Stimulated activated naive CD8-positive, alpha-beta T cell treated with anti-CD3 and anti-CD28 coated beads, Interleukin-15, Interleukin-2, amounts not matched to agents 100 ng/mL and 50 ng/mL, for 24 hours (primary cell): ENCODE data around the gene BET1L.

Experiments
- H3K27ac Mint-ChIP-seq: one replicate; pipeline ENCODE4 v1.8.0; 2021; ENCODE audit warnings: mild to moderate bottlenecking, mixed read lengths
- H3K27me3 Mint-ChIP-seq: one replicate; pipeline ENCODE4 v1.8.0; 2021; ENCODE audit warnings: mixed read lengths
- H3K36me3 Mint-ChIP-seq: one replicate; pipeline ENCODE4 v1.8.0; 2021; ENCODE audit warnings: low read depth, mixed read lengths
- H3K4me1 Mint-ChIP-seq: one replicate; pipeline ENCODE4 v1.8.0; 2021; ENCODE audit warnings: low read depth, mixed read lengths
- H3K4me3 Mint-ChIP-seq: one replicate; pipeline ENCODE4 v1.8.0; 2021; ENCODE audit warnings: mild to moderate bottlenecking, mixed read lengths
- H3K9me3 Mint-ChIP-seq: one replicate; pipeline ENCODE4 v1.8.0; 2021; ENCODE audit warnings: mixed read lengths

BET1L gene

DNA sequence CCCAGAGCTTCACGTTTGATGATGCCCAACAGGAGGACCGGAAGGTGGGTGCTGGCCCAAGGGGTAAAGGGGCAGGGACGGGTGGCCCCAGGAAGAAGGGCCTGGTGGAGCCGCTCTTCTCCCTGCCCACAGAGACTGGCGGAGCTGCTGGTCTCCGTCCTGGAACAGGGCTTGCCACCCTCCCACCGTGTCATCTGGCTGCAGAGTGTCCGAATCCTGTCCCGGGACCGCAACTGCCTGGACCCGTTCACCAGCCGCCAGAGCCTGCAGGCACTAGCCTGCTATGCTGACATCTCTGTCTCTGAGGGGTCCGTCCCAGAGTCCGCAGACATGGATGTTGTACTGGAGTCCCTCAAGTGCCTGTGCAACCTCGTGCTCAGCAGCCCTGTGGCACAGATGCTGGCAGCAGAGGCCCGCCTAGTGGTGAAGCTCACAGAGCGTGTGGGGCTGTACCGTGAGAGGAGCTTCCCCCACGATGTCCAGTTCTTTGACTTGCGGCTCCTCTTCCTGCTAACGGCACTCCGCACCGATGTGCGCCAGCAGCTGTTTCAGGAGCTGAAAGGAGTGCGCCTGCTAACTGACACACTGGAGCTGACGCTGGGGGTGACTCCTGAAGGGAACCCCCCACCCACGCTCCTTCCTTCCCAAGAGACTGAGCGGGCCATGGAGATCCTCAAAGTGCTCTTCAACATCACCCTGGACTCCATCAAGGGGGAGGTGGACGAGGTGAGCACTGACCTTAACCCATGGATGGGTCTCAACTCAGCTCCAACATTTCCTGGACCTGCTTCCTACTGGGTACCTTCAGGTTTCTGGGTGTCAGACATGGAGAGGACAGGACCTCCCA lies 2.3 kb upstream of the BET1L start:
- Mint-ChIP-seq H3K4me3 (peak overlapping the region; percentile 99), H3K9me3 (no peaks in the 10 kb centered on the region), H3K4me1 (peaks cover 43% of the 10 kb centered on the region), H3K36me3 (peaks cover 43% of the 10 kb centered on the region), H3K27ac (peak overlapping the region; percentile 97), H3K27me3 (no peaks in the 10 kb centered on the region)

DNA sequence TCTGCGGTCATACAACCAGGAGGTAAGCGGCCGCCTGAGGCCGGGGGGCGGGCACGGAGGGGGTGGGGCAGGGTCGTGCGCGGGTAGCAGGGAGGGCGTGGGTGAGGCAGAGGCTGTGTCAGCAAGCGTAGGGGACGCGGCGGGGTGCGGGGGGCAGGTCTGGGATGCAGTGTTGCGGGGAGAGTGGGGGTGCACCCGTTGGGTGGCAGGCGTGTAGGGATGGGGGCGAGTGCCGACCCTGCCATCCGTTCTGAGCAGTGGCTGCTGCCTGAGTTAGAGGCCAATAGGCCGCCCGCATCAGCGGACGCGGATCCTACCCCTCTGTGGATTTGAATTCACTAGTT lies 1.7 kb upstream of the BET1L start:
- peak overlapping the region; percentile 97 for H3K27ac Mint-ChIP-seq
- peaks cover 45% of the 10 kb centered on the region for H3K36me3 Mint-ChIP-seq
- H3K4me3 Mint-ChIP-seq, result peak overlapping the region; percentile 99
- no peaks in the 10 kb centered on the region for H3K9me3 Mint-ChIP-seq
- H3K4me1 Mint-ChIP-seq, result peaks cover 49% of the 10 kb centered on the region
- no peaks in the 10 kb centered on the region for H3K27me3 Mint-ChIP-seq

GRCh38 chr11:208181-208916 lies 1.1 kb upstream of the BET1L start:
- Mint-ChIP-seq H3K9me3 (no peaks in the 10 kb centered on the region), H3K4me3 (peak overlapping the region; percentile 99), H3K27me3 (no peaks in the 10 kb centered on the region), H3K4me1 (peaks cover 55% of the 10 kb centered on the region), H3K27ac (peak overlapping the region; percentile 97), H3K36me3 (peaks cover 47% of the 10 kb centered on the region)

- peak overlapping the region; percentile 99 for H3K4me3 Mint-ChIP-seq
- H3K4me1 Mint-ChIP-seq, result peaks cover 60% of the 10 kb centered on the region
- no peaks in the 10 kb centered on the region for H3K9me3 Mint-ChIP-seq
- peak overlapping the region; percentile 97 for H3K27ac Mint-ChIP-seq
- H3K27me3 Mint-ChIP-seq, result no peaks in the 10 kb centered on the region
- peaks cover 48% of the 10 kb centered on the region for H3K36me3 Mint-ChIP-seq
These were observed 623 bp upstream of the BET1L start for GRCh38 chr11:207863-208180.

- Mint-ChIP-seq H3K4me3 (peak overlapping the region; percentile 99), H3K27ac (peak overlapping the region; percentile 97), H3K9me3 (no peaks in the 10 kb centered on the region), H3K36me3 (peaks cover 50% of the 10 kb centered on the region), H3K4me1 (peaks cover 72% of the 10 kb centered on the region), H3K27me3 (no peaks in the 10 kb centered on the region)
These were observed 532 bp downstream of the BET1L start for GRCh38 chr11:206526-207207.

DNA sequence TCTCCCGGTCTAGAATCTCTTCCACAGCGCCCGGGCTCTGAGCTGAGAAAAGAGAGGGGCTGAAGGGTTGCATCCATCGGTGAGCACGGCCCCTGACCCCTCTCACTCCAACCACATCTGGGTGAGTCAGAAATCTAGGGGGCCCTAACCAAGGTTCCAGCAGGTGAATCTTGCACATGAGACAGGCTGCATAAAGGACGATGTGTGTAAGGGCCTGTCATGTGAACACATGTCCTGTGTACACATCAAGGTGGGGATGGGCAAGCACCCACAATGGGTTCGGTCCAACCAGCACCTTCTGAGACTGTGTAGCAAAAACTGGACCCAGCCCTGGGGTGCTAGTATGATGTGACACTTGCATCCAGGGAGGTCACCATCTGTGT lies 1.2 kb downstream of the BET1L start:
- Mint-ChIP-seq H3K27me3 (no peaks in the 10 kb centered on the region), H3K36me3 (peaks cover 46% of the 10 kb centered on the region), H3K27ac (peak overlapping the region; percentile 97), H3K9me3 (no peaks in the 10 kb centered on the region), H3K4me1 (peaks cover 72% of the 10 kb centered on the region), H3K4me3 (peak overlapping the region; percentile 99)

DNA sequence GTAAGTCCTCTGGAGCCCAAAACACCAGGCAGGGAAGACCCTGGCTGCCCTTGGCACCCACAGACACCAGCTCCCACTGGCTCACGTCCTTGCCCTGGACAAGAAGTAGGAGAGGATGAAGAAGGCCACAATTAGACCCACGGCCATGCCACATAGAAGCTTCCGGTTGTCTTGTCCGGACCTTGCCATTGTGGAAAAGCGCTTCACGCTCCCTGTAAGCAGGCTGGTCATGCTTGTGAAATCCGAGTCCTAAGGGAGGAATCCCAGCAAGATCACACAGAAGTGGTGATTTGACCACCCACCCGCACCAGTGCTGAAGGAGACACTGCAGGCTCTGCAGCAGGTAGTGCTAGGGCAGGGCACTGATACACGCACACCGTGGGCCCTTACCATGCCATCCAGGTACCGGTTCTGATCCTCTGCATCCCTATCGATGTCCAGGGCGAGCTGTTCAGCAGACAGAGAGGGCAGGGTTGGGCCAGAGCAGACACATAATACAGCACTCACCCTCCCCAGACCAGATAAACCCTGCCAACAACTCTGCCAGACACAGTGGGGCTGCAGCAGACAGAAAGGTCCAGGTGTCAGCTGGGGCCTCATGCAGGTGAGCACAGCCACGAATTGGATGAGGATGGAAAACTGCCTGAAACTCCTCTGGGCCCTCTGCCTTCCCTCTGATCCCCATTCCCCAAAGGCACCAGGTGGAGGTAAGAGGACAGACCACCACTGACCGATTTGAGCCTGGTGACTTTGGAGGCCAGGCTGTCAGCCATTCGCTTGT lies 1.8 kb downstream of the BET1L start:
- Mint-ChIP-seq H3K36me3 (peaks cover 48% of the 10 kb centered on the region), H3K9me3 (no peaks in the 10 kb centered on the region), H3K27ac (peak overlapping the region; percentile 97), H3K4me3 (peak overlapping the region; percentile 99), H3K27me3 (no peaks in the 10 kb centered on the region), H3K4me1 (peaks cover 70% of the 10 kb centered on the region)

- Mint-ChIP-seq H3K36me3 (peaks cover 48% of the 10 kb centered on the region), H3K27ac (peak overlapping the region; percentile 67), H3K4me1 (peaks cover 63% of the 10 kb centered on the region), H3K9me3 (no peaks in the 10 kb centered on the region), H3K4me3 (peak overlapping the region; percentile 23), H3K27me3 (no peaks in the 10 kb centered on the region)
These were observed 2.6 kb downstream of the BET1L start for GRCh38 chr11:204587-205109.

GRCh38 chr11:203945-204586 lies 3.1 kb downstream of the BET1L start:
- Mint-ChIP-seq H3K27ac (peak overlapping the region; percentile 67), H3K27me3 (no peaks in the 10 kb centered on the region), H3K36me3 (peaks cover 48% of the 10 kb centered on the region), H3K9me3 (no peaks in the 10 kb centered on the region), H3K4me1 (peaks cover 57% of the 10 kb centered on the region), H3K4me3 (peak overlapping the region; percentile 23)

- no peaks in the 10 kb centered on the region for H3K27me3 Mint-ChIP-seq
- H3K9me3 Mint-ChIP-seq, result no peaks in the 10 kb centered on the region
- peaks cover 57% of the 10 kb centered on the region for H3K4me1 Mint-ChIP-seq
- peak overlapping the region; percentile 92 for H3K27ac Mint-ChIP-seq
- H3K4me3 Mint-ChIP-seq, result peak overlapping the region; percentile 55
- H3K36me3 Mint-ChIP-seq, result peaks cover 48% of the 10 kb centered on the region
These were observed 3.9 kb downstream of the BET1L start for GRCh38 chr11:203056-203944.

- Mint-ChIP-seq H3K27me3 (no peaks in the 10 kb centered on the region), H3K4me1 (peaks cover 57% of the 10 kb centered on the region), H3K9me3 (no peaks in the 10 kb centered on the region), H3K36me3 (peaks cover 48% of the 10 kb centered on the region), H3K27ac (peak overlapping the region; percentile 92), H3K4me3 (peak overlapping the region; percentile 55)
These were observed 4.7 kb downstream of the BET1L start for GRCh38 chr11:202490-202889.

DNA sequence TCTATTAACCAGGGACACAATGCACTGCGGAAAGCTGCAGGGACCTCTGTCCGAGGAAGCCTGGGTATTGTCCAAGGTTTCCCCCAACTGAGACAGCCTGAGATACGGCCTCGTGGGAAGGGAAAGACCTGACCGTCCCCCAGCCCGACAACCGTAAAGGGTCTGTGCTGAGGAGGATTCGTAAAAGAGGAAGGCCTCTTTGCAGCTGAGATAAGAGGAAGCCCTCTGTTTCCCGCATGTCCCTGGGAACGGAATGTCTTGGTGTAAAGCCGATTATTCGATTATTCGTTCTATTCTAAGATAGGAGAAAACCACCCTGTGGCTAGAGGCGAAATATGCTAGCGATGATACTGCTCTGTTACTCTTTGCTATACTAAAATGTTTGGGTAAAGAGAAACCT lies 5.2 kb downstream of the BET1L start:
- H3K4me1 Mint-ChIP-seq, result peaks cover 57% of the 10 kb centered on the region
- H3K27me3 Mint-ChIP-seq, result no peaks in the 10 kb centered on the region
- peak overlapping the region; percentile 55 for H3K4me3 Mint-ChIP-seq
- H3K36me3 Mint-ChIP-seq, result peaks cover 48% of the 10 kb centered on the region
- no peaks in the 10 kb centered on the region for H3K9me3 Mint-ChIP-seq
- peak overlapping the region; percentile 92 for H3K27ac Mint-ChIP-seq

- Mint-ChIP-seq H3K9me3 (no peaks in the 10 kb centered on the region), H3K36me3 (peaks cover 37% of the 10 kb centered on the region), H3K27me3 (no peaks in the 10 kb centered on the region), H3K4me1 (peaks cover 46% of the 10 kb centered on the region), H3K27ac (peak overlapping the region; percentile 92), H3K4me3 (no peak overlapping the region)
These were observed 6.8 kb downstream of the BET1L start for GRCh38 chr11:200224-201003.
